ENCODE data around the gene MARK4. TPM values are rescaled to one million over a fixed set of nuclear protein-coding genes. Genes with fewer than 3 reads are reported as not detected.

MARK4 gene
- total RNA-seq, 2 donors from 2014 or later = 24.3 to 120 TPM

DNA sequence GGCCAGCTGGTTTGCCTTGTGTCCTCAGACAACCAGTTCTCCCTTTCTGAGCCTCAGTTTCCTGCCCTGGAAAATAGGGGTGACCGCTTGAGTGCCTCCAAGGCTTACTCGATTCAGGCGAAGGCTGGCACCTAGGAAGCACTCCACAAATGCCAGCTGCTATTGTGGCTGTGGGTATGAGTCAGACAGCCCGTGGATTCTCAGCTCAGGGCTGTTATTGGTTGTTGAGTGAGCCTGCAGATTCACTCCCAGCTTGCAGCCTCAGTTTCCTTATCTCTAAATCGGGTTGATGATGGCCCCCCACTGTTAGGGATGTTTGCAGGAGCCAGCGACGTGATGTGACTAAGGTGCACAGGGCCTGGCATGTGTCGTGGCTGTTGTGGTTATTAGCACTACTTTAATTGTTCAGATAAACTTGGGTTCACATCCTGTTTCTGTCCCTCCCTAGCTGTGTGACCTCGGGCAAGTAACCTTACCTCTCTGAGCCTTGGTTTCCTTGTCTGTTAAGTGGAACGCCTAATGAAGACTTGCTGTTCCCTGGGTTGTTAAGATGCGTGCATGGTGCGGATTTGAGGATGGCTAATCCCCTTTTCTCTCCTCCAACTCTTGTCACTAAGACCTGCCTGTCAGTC is 2.4 kb downstream of the MARK4 start:
- Histone ChIP-seq H3K9me3 (no peaks in the 10 kb centered on the region), H3K4me1 (replicated peaks) (peaks cover 6% of the 10 kb centered on the region), H3K27me3 (replicated peaks; ENCODE audit: insufficient read depth) (no peaks in the 10 kb centered on the region), H3K27ac (no peak overlapping the region), H3K36me3 (no peaks in the 10 kb centered on the region), H3K4me3 (no peak overlapping the region)
- intact Hi-C loops (cut with DNase I) = no loop called here
- no peak for DNase-seq (ENCODE audit: low spot score)
- WGBS = 68% methylated on average over 12 of the region's 12 CpGs
- TF ChIP-seq POLR2AphosphoS5 (IDR thresholded peaks at IDR 0.05) (no peak), POLR2A (IDR thresholded peaks at IDR 0.05) (no peak)
- TF ChIP-seq, protein P1, sequence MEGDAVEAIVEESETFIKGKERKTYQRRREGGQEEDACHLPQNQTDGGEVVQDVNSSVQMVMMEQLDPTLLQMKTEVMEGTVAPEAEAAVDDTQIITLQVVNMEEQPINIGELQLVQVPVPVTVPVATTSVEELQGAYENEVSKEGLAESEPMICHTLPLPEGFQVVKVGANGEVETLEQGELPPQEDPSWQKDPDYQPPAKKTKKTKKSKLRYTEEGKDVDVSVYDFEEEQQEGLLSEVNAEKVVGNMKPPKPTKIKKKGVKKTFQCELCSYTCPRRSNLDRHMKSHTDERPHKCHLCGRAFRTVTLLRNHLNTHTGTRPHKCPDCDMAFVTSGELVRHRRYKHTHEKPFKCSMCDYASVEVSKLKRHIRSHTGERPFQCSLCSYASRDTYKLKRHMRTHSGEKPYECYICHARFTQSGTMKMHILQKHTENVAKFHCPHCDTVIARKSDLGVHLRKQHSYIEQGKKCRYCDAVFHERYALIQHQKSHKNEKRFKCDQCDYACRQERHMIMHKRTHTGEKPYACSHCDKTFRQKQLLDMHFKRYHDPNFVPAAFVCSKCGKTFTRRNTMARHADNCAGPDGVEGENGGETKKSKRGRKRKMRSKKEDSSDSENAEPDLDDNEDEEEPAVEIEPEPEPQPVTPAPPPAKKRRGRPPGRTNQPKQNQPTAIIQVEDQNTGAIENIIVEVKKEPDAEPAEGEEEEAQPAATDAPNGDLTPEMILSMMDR (IDR thresholded peaks at IDR 0.05) = no peak

DNA sequence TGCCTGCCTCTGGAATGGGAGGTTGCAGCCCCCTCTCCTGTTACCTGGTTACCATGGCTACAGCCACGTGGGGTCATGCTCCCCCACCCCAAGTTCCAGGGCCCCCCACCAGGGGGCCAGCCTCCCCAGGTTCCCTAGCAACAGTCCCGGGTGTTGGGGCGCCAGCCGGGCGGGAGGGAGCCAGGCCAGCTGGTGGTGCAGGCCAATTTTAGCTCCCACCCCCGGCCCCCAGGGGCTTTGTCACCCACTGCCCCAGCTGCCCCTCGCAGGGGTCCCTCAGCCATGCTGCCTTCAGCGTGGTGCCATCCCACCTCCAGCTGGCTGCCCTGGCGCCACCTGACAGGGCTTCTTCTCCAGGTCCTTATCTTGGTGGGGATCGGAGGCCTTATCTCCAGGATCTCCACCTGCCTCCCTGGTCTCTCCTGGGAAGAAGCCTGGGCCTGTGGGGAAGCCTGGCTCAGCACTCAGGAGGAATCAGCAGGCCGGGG is 3.0 kb downstream of the MARK4 start:
- Histone ChIP-seq H3K9me3 (no peaks in the 10 kb centered on the region), H3K36me3 (no peaks in the 10 kb centered on the region), H3K4me1 (replicated peaks) (peaks cover 6% of the 10 kb centered on the region), H3K27me3 (replicated peaks; ENCODE audit: insufficient read depth) (no peaks in the 10 kb centered on the region), H3K27ac (no peak overlapping the region), H3K4me3 (no peak overlapping the region)
- 38% methylated on average over 4 of the region's 11 CpGs for WGBS
- TF ChIP-seq POLR2A (IDR thresholded peaks at IDR 0.05) (no peak), POLR2AphosphoS5 (IDR thresholded peaks at IDR 0.05) (no peak)
- TF ChIP-seq, protein P1 (IDR thresholded peaks at IDR 0.05) = no peak
- intact Hi-C loops (cut with DNase I) = no loop called here
- DNase-seq (ENCODE audit: low spot score) = no peak

DNA sequence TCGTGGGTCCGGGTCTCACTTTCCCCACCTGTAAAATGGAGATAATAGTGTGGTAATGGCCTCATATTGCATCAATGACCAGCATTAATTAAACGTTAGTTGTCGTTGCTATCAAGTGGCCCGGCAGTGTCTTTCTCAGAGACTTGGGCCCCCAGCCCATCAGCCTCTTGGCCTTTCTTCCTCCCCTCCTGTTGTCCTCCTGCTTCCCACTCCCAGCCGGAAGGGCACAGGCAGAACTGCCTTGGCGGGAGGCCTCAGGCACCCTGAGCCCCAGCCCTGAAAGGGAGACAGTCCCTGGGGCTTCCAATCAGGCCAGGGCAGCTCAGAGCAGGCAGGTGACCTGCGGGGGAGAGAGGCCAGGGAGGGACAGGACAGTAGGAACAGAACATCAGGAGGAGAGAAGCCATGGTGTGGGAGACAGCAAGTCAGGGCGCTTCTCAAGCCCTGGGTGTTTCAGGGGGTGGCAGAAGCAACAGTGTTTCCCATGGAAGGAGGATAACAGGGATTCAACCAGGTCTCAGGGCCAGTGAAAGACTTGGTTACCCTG is 4.6 kb downstream of the MARK4 start:
- Histone ChIP-seq H3K9me3 (no peaks in the 10 kb centered on the region), H3K4me3 (no peak overlapping the region), H3K27ac (no peak overlapping the region), H3K36me3 (no peaks in the 10 kb centered on the region), H3K27me3 (replicated peaks; ENCODE audit: insufficient read depth) (no peaks in the 10 kb centered on the region), H3K4me1 (replicated peaks) (no peaks in the 10 kb centered on the region)
- DNase-seq (ENCODE audit: low spot score) = no peak
- 83% methylated on average over 9 of the region's 9 CpGs for WGBS
- intact Hi-C loops (cut with DNase I) = no loop called here
- TF ChIP-seq, protein P1 (IDR thresholded peaks at IDR 0.05) = no peak
- TF ChIP-seq POLR2AphosphoS5 (IDR thresholded peaks at IDR 0.05) = no peak
- TF ChIP-seq POLR2A (IDR thresholded peaks at IDR 0.05) = no peak

DNA sequence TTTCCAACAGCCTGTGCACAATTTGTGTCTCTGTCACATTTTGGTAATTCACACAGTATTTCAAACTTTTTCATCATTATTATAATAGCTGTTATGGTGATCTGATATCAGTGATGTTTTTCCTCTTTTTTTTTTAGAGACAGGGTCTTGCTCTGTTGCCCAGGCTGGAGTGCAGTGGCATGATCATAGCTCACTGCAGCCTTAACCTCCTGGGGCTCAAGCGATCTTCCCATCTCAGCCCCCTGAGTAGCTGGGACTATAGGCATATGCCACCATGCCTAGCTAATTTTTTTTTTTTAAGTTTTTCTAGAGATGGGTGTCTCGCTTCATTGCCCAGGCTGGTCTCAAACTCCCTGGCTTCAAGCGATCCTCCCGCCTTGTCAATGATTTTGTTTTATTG is 5.8 kb downstream of the MARK4 start:
- no peaks in the 10 kb centered on the region for H3K4me1 ChIP-seq (replicated peaks)
- no peak overlapping the region for H3K27ac ChIP-seq
- intact Hi-C loops (cut with DNase I) = no loop called here
- no peak for DNase-seq (ENCODE audit: low spot score)
- no peaks in the 10 kb centered on the region for H3K9me3 ChIP-seq
- no peaks in the 10 kb centered on the region for H3K27me3 ChIP-seq (replicated peaks; ENCODE audit: insufficient read depth)
- H3K4me3 ChIP-seq = no peak overlapping the region
- TF ChIP-seq POLR2AphosphoS5 (IDR thresholded peaks at IDR 0.05) (no peak), POLR2A (IDR thresholded peaks at IDR 0.05) (no peak)
- TF ChIP-seq, protein P1 (IDR thresholded peaks at IDR 0.05) = no peak
- WGBS = 97% methylated on average over 4 of the region's 4 CpGs
- no peaks in the 10 kb centered on the region for H3K36me3 ChIP-seq

DNA sequence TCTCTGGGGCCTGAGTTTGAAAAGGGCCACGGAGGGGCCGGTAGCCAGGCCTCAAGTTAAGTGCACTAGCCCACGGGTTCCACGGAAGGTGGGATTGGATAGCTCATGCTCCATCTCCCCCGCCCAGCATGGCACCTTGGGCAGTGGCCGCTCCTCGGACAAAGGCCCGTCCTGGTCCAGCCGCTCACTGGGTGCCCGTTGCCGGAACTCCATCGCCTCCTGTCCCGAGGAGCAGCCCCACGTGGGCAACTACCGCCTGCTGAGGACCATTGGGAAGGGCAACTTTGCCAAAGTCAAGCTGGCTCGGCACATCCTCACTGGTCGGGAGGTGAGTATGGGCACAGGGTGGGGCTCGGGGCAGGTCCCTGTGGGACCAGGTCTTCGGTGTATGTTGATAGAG is 7.8 kb downstream of the MARK4 start:
- no peaks in the 10 kb centered on the region for H3K9me3 ChIP-seq
- no peak overlapping the region for H3K27ac ChIP-seq
- 96% methylated on average over 19 of the region's 19 CpGs for WGBS
- no peaks in the 10 kb centered on the region for H3K4me1 ChIP-seq (replicated peaks)
- H3K4me3 ChIP-seq = no peak overlapping the region
- intact Hi-C loops (cut with DNase I) = no loop called here
- no peak for TF ChIP-seq POLR2AphosphoS5 (IDR thresholded peaks at IDR 0.05)
- no peak for TF ChIP-seq POLR2A (IDR thresholded peaks at IDR 0.05)
- TF ChIP-seq, protein P1 (IDR thresholded peaks at IDR 0.05) = no peak
- H3K36me3 ChIP-seq = no peaks in the 10 kb centered on the region
- no peaks in the 10 kb centered on the region for H3K27me3 ChIP-seq (replicated peaks; ENCODE audit: insufficient read depth)
- DNase-seq (ENCODE audit: low spot score) = no peak
